ENCODE data around the gene GTPBP6. TPM values are rescaled to one million over a fixed set of nuclear protein-coding genes. Genes with fewer than 3 reads are reported as not detected.

The GTPBP6 gene
- total RNA-seq, 1 donor from 2014 or later, result 55.1 TPM

DNA sequence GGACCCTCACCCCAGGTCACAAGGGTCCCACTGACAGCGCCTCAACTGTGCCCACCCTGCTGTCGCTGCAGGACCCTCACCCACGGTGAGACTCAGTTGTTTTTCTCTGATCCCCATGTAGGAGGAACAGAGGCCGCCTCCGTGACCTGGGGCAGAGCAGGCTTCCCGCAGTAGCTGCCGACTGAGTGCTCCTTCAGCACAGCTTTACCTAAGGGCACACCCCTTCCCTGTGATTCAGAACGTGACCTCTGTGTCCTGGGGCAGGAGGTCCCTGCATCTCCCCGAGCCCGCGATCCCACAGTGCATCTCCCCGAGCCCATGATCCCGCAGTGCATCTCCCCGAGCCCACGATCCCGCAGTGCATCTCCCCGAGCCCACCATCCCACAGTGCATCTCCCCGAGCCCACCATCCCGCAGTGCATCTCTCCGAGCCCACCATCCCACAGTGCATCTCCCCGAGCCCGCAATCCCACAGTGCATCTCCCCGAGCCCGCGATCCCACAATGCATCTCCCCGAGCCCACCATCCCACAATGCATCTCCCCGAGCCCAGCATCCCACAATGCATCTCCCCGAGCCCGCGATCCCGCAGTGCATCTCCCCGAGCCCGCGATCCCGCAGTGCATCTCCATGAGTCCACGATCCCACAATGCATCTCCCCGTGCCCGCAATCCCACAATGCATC is 44.5 kb upstream of the GTPBP6 start:
- intact Hi-C loops (cut with DNase I), result no loop called here
- Histone ChIP-seq H3K27ac (no peak overlapping the region), H3K36me3 (no peaks in the 10 kb centered on the region), H3K4me3 (no peak overlapping the region), H3K9me3 (peaks cover 9% of the 10 kb centered on the region), H3K27me3 (no peaks in the 10 kb centered on the region), H3K4me1 (no peaks in the 10 kb centered on the region)
- DNase-seq (peak; percentile 46), ATAC-seq (peak; percentile 12)
- no peak for TF ChIP-seq CTCF (IDR thresholded peaks at IDR 0.05)

DNA sequence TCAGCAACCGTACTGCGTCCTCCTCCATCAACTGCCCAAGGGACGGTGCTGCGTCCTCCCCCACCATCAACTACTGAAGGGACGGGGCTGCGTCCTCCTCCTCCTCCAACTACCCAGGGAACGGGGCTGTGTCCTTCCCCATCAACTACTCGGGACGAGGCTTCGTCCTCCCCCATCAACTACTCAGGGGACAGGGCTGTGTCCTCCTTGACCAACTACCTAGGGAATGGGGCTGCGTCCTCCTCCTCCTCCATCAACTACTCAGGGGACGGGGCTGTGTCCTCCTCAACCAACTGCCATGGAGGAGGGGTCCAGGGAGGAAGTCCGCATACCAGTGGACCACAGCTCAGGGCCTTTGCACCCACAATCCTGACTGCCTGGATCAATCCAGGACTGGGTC is 43.8 kb upstream of the GTPBP6 start:
- Histone ChIP-seq H3K27ac (no peak overlapping the region), H3K9me3 (peaks cover 9% of the 10 kb centered on the region), H3K27me3 (no peaks in the 10 kb centered on the region), H3K36me3 (no peaks in the 10 kb centered on the region), H3K4me3 (no peak overlapping the region), H3K4me1 (no peaks in the 10 kb centered on the region)
- intact Hi-C loops (cut with DNase I), result no loop called here
- no peak for ATAC-seq
- no peak for TF ChIP-seq CTCF (IDR thresholded peaks at IDR 0.05)
- DNase-seq, result peak; percentile 43

DNA sequence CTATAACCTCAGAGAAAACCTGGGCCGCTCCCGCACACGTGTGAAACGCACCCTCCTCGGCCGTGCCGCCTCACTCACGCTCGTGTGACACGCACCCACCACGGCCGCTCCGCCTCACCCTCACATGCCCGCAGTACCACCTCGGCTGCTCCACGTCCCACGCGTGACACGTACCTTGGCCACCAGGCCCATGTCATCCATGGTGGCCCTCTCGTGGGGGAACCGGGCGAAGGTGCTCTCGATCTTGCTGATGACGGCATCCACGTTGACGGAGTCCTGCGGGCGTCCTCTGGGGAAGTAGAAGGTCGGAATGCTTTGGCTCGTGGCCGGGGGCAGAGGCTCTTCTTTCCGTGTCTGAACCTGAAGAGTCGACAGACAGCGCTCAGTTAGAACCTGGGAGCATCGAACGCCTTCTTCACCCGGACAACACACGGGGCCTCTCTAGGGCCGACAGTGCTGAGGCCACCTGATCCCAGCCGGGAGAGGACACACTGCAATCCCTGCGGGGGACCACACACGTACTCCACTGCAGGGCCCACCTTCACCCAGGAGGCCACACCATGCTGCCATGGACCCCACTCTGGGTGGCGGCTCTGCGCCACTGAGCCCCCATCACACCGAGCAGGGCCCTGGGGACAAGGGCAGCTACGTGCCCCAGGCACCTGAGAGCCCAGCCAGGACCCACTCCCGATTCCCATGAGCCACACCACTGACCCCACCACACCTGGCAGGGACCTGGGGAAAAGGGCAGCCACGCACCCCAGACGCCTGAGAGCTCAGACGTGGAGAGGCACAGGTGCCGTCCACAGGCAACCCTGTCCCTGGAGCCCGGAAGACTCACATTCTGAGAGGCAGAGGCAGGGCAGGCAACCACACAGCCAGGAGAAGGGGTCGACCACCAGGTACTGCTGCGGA is 42.9 kb upstream of the GTPBP6 start:
- peak; percentile 26 for ATAC-seq
- H3K27ac ChIP-seq, result no peak overlapping the region
- intact Hi-C loops (cut with DNase I), result no loop called here

GRCh38 chrX:360496-361150 is 42.0 kb upstream of the GTPBP6 start:
- no peak overlapping the region for H3K27ac ChIP-seq
- intact Hi-C loops (cut with DNase I), result no loop called here
- no peaks in the 10 kb centered on the region for H3K36me3 ChIP-seq
- ATAC-seq, result no peak
- H3K27me3 ChIP-seq, result no peaks in the 10 kb centered on the region
- DNase-seq, result peak; percentile 51
- TF ChIP-seq CTCF (IDR thresholded peaks at IDR 0.05), result no peak
- H3K9me3 ChIP-seq, result peaks cover 9% of the 10 kb centered on the region
- no peaks in the 10 kb centered on the region for H3K4me1 ChIP-seq
- no peak overlapping the region for H3K4me3 ChIP-seq

More for the DNA sequence above, 42.9 kb upstream of the GTPBP6 start:
- peak; percentile 51 for DNase-seq
- no peak for TF ChIP-seq CTCF (IDR thresholded peaks at IDR 0.05)
- no peaks in the 10 kb centered on the region for H3K27me3 ChIP-seq
- H3K9me3 ChIP-seq, result peaks cover 9% of the 10 kb centered on the region
- H3K4me1 ChIP-seq, result no peaks in the 10 kb centered on the region
- no peaks in the 10 kb centered on the region for H3K36me3 ChIP-seq
- no peak overlapping the region for H3K4me3 ChIP-seq

- Histone ChIP-seq H3K4me1 (no peaks in the 10 kb centered on the region), H3K27me3 (no peaks in the 10 kb centered on the region), H3K9me3 (peaks cover 9% of the 10 kb centered on the region), H3K36me3 (no peaks in the 10 kb centered on the region), H3K27ac (no peak overlapping the region), H3K4me3 (no peak overlapping the region)
- TF ChIP-seq CTCF (IDR thresholded peaks at IDR 0.05), result no peak
- intact Hi-C loops (cut with DNase I), result no loop called here
- peak; percentile 59 for DNase-seq
- ATAC-seq, result no peak
Measured at GRCh38 chrX:358651-359143, 40.1 kb upstream of the GTPBP6 start.
